Measurements from ENCODE around the gene MRPL55. TPM values are rescaled to one million over a fixed set of nuclear protein-coding genes. Genes with fewer than 3 reads are reported as not detected.

The MRPL55 gene
- total RNA-seq (2021; ENCODE audit: unreplicated experiment) (57.1 TPM), Bru-seq, nascent RNA (percentile 72 among the genes with signal in this experiment), BruChase-seq, experiment 1, labeled RNA remaining after a 6-hour chase (percentile 77 among the genes with signal in this experiment), BruChase-seq, experiment 2, labeled RNA remaining after a 2-hour chase (percentile 73 among the genes with signal in this experiment)
- 91.7 and 124 TPM in 2 replicates for polyA plus RNA-seq (2012)
- long read RNA-seq, transcript MRPL55-225 (2 exons, 848 nt), result minor isoform, 6 of 49 reads
- long read RNA-seq, transcript MRPL55-203 (5 exons, 744 nt), result major isoform, 8 of 49 reads
- long read RNA-seq, partial matches to known transcripts, result 12 of 49 reads
- long read RNA-seq, other reads (novel, unspliced or antisense), result 14 of 49 reads

DNA sequence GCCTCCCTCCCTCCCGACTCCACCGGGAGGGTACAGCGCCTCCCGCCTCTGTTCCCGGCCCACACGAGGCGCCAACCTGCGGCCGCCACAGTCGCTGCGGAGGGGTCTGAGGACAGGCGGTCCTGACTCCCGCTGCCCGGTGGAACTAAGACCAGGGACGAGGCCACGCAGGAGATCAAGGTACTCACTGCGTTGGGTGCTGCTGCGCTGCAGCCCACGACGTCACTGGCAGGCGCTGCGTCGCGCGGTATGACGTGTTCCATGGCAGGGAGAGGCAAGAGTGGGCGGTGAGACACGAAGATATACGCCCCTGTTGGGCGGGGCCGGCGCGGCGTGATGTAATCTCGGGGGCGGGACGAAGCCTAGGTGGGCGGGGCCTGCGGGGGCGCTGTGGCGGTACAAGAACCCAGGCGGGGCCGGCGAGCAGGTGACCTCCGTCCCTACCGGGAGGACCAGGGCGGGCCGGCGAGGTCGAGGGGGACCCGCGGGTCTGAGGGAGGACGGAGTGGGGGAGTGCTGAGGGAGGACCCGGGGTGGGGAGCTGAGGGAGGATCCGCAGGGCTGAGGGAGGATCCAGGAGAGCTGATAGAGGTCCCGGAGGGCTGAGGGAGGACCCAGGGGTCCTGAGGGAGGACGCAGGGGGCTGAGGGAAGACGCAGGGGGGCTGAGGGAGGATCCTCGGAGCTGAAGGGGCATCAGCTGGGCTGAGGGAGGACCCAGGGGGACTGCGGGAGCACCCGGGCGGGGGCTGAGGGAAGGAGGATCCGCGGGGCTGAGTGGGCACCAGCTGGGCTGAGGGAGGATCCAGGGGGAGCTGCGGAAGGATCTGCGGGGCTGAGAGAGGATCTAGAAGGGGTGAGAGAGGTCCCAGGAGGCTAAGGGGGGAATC, at the start of gene MRPL55:
MRPL55 (minus strand) TSS at position 227 of the 889 bp plus-strand sequence. CDS start 1,039 bp downstream, outside the sequence.
- H3K36me3 ChIP-seq (ENCODE audit: control insufficient read depth in 1 of 2, insufficient read depth in 2 of 2, low read length in 2 of 2), result peaks cover 0 to 14% of the 10 kb centered on the region in 2 experiments; a peak in 1 of 4 replicates
- TF ChIP-seq YY1 (IDR thresholded peaks at IDR 0.05; ENCODE audit: extremely low read depth, insufficient replicate concordance, low read depth, low read length) (peak; percentile 78), SIN3A (IDR thresholded peaks at IDR 0.05; ENCODE audit: low read depth) (no peak), JUND (IDR thresholded peaks at IDR 0.05) (no peak), ELF1 (IDR thresholded peaks at IDR 0.05; ENCODE audit: borderline replicate concordance, low read depth) (no peak), RAD21 (IDR thresholded peaks at IDR 0.05; ENCODE audit: low read depth) (no peak), EZH2 (IDR thresholded peaks at IDR 0.05) (no peak), POLR2AphosphoS5 (IDR thresholded peaks at IDR 0.05; ENCODE audit: low read depth, low read length) (peak; percentile 90), CEBPB (IDR thresholded peaks at IDR 0.05; ENCODE audit: low read depth) (no peak), EZH2phosphoT487 (IDR thresholded peaks at IDR 0.05; ENCODE audit: borderline replicate concordance) (no peak), ZFX (IDR thresholded peaks at IDR 0.05) (peak; percentile 51; the same call in 1 of the 2 replicates), CBX3 (IDR thresholded peaks at IDR 0.05; ENCODE audit: low read depth) (no peak), SRF (IDR thresholded peaks at IDR 0.05; ENCODE audit: low read depth) (no peak), POLR2A (IDR thresholded peaks at IDR 0.05; ENCODE audit: borderline replicate concordance, extremely low read depth, insufficient read depth, insufficient read length) (peak; percentile 72), TCF7L2 (IDR thresholded peaks at IDR 0.05; ENCODE audit: borderline replicate concordance, extremely low read depth, insufficient read depth, insufficient read length) (peak; percentile 64), FOSL1 (IDR thresholded peaks at IDR 0.05; ENCODE audit: low read depth) (no peak)
- TF ChIP-seq, protein P1, sequence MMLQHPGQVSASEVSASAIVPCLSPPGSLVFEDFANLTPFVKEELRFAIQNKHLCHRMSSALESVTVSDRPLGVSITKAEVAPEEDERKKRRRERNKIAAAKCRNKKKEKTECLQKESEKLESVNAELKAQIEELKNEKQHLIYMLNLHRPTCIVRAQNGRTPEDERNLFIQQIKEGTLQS (IDR thresholded peaks at IDR 0.05), result no peak
- TF ChIP-seq, protein P2, sequence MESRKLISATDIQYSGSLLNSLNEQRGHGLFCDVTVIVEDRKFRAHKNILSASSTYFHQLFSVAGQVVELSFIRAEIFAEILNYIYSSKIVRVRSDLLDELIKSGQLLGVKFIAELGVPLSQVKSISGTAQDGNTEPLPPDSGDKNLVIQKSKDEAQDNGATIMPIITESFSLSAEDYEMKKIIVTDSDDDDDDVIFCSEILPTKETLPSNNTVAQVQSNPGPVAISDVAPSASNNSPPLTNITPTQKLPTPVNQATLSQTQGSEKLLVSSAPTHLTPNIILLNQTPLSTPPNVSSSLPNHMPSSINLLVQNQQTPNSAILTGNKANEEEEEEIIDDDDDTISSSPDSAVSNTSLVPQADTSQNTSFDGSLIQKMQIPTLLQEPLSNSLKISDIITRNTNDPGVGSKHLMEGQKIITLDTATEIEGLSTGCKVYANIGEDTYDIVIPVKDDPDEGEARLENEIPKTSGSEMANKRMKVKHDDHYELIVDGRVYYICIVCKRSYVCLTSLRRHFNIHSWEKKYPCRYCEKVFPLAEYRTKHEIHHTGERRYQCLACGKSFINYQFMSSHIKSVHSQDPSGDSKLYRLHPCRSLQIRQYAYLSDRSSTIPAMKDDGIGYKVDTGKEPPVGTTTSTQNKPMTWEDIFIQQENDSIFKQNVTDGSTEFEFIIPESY (IDR thresholded peaks at IDR 0.05; ENCODE audit: extremely low read depth, insufficient replicate concordance, low read length), result no peak
- TF ChIP-seq, protein P3, sequence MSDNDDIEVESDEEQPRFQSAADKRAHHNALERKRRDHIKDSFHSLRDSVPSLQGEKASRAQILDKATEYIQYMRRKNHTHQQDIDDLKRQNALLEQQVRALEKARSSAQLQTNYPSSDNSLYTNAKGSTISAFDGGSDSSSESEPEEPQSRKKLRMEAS (IDR thresholded peaks at IDR 0.05), result no peak
- TF ChIP-seq, protein P4, sequence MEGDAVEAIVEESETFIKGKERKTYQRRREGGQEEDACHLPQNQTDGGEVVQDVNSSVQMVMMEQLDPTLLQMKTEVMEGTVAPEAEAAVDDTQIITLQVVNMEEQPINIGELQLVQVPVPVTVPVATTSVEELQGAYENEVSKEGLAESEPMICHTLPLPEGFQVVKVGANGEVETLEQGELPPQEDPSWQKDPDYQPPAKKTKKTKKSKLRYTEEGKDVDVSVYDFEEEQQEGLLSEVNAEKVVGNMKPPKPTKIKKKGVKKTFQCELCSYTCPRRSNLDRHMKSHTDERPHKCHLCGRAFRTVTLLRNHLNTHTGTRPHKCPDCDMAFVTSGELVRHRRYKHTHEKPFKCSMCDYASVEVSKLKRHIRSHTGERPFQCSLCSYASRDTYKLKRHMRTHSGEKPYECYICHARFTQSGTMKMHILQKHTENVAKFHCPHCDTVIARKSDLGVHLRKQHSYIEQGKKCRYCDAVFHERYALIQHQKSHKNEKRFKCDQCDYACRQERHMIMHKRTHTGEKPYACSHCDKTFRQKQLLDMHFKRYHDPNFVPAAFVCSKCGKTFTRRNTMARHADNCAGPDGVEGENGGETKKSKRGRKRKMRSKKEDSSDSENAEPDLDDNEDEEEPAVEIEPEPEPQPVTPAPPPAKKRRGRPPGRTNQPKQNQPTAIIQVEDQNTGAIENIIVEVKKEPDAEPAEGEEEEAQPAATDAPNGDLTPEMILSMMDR (IDR thresholded peaks at IDR 0.05 in 2 of 3, conservative IDR thresholded peaks at IDR 0.05 in 1 of 3; ENCODE audit: borderline replicate concordance in 1 of 3, insufficient read depth in 1 of 3, low read depth in 2 of 3, low read length in 2 of 3), result no peak

More for the DNA sequence above, at the start of gene MRPL55:
- Histone ChIP-seq H4K20me1 (ENCODE audit: insufficient read depth) (no peaks in the 10 kb centered on the region), H3K4me1 (ENCODE audit: control insufficient read depth in 1 of 2, insufficient read depth in 2 of 2, low read length in 2 of 2) (peaks cover 4 to 14% of the 10 kb centered on the region in 2 experiments; a peak in 3 of 4 replicates), H3K9me2 (ENCODE audit: insufficient read depth) (no peaks in the 10 kb centered on the region), H2AFZ (ENCODE audit: low read depth, low read length, poor library complexity, severe bottlenecking) (no peak within 1 kb of the TSS), H3K9ac (ENCODE audit: low read length) (peak within 1 kb of the TSS; percentile 97), H3K79me2 (ENCODE audit: insufficient read depth, low read length) (peaks cover 25% of the 10 kb centered on the region), H3K9me3 (ENCODE audit: control insufficient read depth in 1 of 2, insufficient read depth in 1 of 2, low read depth in 1 of 2, low read length in 2 of 2) (no peaks in the 10 kb centered on the region), H3K4me3 (replicated peaks in 1 of 2; ENCODE audit: low read depth in 1 of 2, low read length in 2 of 2) (peak within 1 kb of the TSS; percentile 97 to 98), H3K27me3 (ENCODE audit: insufficient read depth, low read length) (no peaks in the 10 kb centered on the region), H3K4me2 (ENCODE audit: low read length) (peak within 1 kb of the TSS; percentile 99), H3K27ac (ENCODE audit: low read depth, low read length) (peak within 1 kb of the TSS; percentile 57)
- intact Hi-C loops (cut with micrococcal nuclease), result loop anchor here (2.0 kb wide), 1 partner anchor 31 kb away; the partner anchor contains the start of gene GUK1
- ATAC-seq (peak; percentile 91), DNase-seq (ENCODE audit: low read depth, low spot score) (peak; percentile 91)
- RAD21 ChIA-PET (ENCODE audit: low non-redundant PET in 1 of 2, low total read pairs in 2 of 2, uncharacterized antibody in 2 of 2, unreplicated experiment in 2 of 2), result no interaction called here
- POLR2A ChIA-PET, result interaction anchor here (0.8 kb wide), 1 partner anchor 22 kb away, joined by 6 read pairs; no protein-coding TSS in a partner anchor
- CTCF ChIA-PET, result interaction anchor here (0.5 to 1.7 kb wide), 2 partner anchors 22 to 363 kb away, joined by 3 to 6 read pairs; no protein-coding TSS in a partner anchor
- BruUV-seq (replicated peaks), result no TSS peak

Data from HCT116 (cell line).